Stimulated activated CD4-positive, alpha-beta T cell treated with anti-CD3 and anti-CD28 coated beads, Interleukin-15, amount 100 ng/mL, for 1 hour (primary cell): ENCODE results near the gene KCNQ4.

Source experiments
- DNase-seq, 2 donors: peaks; one replicate each; pipeline ENCODE4 v3.0.0-alpha.2; 2020; ENCODE audit warnings: low read depth in 1 of 2, low spot score in 1 of 2

The KCNQ4 gene

DNA sequence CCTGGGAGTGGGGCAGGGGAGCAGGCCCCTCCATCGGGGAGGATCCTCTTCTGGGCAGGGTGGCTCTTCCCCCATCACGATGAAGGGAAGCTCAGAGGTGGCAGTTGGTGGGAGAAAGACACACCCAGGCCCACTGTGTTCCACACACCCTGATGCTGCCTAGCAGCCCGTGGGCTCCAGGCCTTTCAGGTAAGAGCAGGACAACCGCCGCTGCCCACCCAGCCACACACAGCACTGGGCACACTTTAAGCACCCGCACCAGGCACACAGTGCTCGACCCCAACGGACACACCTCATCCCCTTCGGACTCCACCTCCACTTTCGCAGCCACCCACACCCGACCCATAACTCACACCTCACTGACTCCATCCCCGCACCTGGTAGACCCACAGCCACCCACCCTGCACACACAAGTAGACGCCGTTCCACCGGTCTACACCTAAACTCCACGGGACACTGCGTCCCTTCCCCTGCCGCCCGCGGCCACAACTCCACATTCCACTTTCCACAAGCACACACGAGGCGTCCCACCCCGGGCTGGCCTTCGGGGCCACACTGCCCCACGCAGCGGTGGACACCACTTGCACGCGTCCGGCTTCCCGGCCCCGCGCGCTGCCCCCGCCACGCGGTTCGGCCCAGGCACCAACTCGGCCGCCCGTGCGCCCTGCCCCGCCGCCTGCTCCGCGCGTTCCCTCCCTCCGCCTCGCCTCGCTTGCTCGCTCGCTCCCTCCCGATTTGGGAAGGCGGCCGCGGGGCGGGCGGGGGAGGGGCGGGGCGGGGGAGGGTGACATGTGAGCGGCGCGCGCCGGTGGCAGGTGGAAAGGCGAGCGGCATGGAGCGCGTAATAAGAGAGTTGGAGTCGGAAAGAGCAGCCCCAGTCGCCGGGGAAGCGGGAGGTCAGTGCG, at the start of gene KCNQ4:
TSS of gene KCNQ4 (plus strand) at position 787 of the 905 bp plus-strand sequence. CDS start 307 bp downstream, outside the sequence.
- DNase-seq, result no peak

DNA sequence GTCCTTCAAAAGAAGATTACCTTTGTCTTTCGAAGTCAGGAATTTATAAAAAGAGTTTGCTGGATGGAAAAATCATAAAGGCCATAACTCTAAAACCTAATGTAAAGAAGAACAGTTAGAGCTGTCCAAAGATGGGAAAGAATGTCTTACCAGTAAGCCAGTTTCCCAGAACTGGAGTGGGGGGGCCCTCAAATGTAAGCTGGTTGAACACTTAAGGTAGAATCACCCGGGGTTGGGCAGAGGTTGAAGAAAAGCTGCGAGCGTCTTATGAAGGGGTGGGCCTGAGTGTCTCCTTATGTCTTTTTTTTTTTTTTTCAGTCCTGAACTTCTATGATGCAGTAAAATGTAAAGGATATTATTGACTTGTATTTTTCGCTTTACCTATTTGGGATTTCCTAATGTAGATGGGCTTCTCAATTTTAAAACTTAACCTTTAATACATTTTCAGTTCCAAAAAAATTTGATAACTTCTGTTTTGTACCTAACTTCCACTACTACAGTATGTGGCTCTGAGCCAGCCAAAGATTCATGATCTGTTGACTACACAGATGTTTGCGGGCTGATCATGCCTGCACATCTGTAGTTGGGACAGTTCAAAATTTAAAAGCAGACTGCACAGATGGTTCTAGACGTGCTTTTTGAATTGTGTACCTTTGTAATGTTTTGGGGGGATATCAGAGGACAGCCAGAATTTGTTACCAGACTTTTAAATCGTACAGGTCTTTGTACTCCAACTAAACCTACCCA, 48.5 kb upstream of the KCNQ4 start:
- DNase-seq, result no peak

DNA sequence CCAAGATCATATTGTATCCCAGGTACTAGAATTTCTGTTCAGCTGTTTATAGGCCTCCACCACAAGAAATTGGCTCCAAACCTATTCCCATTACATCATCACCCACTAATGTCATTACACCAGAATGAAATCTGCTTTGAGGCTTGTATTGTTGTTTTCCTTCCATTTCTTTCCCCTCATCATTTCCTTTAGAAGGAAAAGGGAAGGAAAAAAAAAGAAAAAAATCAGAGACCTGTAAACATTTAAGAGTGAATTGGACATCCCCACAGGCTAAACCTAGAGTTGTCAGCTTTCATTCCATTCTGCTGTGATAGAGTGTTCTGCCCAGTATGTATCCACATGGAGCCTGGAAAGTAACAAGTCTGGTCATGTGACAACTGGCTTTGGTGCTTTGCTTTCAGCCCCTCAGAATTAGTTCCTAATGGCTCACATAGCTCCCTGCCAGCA, 47.5 kb upstream of the KCNQ4 start:
- no peak for DNase-seq

DNA sequence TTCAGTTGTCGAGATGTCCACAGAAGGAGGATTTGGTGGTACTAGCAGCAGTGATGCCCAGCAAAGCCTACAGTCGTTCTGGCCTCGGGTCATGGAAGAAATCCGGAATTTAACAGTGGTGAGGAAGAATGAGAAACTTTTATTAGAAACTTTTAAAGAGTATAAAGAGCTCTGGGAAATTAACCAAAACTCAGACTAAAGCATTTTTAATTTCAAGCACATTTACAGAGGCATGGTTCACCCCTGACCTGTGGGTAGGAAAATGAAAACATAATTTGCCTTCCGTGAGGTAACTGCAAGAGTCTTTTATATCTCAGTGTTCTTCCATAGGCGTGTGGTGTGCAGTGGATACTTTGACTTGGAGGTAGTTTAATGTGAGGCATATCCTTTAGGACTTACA, 44.8 kb upstream of the KCNQ4 start:
- DNase-seq, result no peak

DNA sequence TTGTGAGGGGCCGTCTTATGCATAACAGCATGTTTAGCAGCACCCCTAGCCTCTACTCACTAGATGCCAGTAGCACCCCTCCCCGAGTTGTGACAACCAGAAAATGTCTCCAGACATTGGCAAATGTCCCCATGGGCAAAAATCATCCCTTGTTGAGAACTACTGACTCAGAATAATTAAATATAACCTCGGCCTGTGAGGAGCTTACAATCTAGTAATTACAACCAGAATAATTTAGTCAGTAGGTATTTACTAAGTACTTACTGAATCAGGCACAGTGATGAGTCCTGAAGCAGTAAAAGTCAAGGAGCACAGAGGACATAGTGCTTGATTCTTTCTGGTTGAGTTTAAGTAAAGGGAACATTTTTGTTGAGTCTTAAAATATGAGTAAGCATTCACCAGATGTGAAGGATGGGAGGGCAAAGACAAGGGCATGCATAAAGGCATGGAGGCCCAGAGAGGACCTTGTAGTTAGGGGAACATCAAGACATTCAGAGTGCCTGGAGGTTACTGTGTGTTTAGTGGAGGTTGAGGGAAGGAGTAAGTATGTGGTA, 44.1 kb upstream of the KCNQ4 start:
- no peak for DNase-seq

DNA sequence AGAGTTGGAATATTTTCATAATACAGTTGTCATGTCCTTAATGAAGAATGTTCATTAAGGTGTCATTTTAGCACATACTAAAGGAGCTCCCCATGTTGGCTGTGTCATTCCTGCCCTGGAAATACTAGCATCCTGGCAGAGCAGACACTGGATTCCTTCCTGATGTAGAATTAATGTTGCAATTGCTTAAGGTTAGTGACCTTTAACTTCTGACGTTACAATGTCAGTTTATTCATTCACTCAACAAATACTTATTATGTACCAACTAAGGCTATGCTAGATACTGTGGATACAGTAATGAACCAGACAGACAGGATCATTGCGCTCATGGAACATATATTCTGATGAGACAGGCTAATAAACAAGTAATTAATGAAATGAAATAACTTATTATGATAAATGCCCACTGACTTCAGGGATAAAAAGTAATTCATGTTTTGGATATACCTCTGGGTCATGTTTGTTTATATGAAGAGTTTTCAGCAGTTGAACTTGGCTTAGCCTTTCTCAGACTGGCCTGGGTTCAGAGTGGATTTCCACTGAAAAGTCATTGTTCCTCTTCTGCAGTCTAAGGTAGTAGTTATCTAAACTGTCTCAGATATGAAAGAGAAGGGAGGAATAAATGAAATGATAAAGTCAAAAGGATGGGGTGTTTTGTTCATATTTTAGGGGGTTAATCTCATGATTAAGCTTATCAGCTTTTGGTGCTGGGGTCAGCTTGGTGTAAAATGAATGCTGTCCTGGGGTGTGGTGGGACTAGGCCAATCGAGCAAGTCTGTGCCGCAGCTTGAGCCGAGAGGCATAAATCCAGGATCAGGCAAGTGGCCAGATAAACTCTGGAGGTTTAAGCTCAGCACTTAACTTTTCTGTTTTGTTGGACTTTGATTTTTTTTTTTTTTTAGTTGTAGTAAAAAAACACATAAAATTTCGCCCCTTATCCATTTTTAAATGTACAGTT, 43.3 kb upstream of the KCNQ4 start:
- no peak for DNase-seq

DNA sequence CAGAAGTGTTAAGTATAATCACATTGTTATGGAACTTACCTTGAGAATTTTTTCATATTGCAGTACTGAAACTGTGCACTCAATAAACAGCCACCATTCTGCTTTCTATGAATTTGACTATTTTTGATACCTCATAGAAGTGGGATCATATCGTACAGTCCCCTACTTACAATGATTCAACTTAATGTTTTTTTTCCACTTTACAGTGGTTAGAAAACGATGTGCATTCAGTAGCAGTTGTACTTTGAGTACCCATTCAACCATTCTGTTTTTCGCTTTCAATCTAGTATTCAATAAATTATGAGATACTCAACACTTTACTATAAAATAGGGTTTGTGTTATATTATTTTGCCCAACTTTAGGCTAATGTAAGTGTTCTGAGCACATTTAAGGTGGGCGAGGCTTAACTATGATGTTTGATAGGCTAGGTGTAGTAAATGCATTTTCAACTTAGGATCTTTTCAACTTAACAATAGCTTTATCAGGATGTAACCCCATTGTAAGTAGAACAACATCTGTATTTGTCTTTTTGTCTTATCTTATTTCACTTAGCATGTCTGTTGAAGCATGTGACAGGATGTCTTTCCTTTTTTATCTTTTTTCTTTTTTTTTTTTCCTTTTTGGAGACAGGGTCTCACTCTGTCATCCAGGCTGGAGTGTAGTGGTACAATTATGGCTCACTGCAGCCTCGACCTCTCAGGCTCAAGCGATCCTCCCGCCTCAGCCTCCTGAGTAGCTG, 42.4 kb upstream of the KCNQ4 start:
- DNase-seq, result no peak

DNA sequence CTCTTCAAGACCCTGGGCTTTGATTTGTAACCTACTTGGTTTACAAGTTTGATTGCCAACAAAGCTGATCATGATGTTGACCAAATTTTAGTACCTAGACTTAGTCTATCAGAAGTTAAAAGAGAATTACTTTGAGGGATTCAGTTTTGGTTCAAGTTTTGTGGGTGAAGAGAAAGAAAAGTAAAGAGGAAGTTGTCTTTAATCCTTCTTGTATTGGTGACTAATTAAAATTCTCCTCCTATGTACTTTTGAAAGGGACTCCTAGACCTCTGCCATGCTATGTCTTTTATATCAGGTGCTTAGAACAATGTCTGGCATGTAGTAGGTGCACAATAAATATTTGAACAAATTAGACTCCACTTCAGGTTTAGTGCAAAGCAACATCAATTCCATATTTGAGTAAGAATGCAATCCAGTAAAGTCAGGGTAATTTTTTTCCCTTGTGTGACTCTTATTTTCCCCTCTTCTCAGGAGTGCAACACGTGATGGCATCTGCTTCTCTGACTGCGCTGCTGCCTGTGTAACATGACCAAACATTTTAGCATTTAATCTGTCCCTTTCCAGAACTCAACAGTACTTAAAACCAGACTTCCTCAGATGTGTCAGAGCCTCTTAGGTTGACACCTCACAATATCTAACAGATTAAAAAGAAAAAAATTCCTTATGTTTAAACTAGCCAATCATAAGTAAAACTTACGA, 41.1 kb upstream of the KCNQ4 start:
- no peak for DNase-seq

DNA sequence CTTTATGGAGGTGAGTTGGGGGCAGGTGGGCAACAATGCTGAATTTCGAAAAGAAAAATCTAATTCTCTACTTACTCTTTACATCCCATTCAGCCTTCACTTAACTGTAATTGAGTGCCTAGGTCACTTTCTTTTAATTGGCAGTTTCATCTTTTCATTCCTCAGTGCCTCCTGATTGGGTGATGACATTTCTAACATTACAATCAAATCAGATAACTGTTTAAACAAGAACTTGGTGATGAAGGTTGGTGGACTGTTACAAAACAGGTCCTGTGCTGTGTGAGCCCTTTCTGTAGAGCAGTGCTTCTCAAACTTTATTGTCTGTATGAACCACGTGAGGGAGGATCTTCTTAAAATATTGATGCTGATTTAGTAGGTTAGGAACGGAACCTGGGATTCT, 40.1 kb upstream of the KCNQ4 start:
- DNase-seq, result no peak

DNA sequence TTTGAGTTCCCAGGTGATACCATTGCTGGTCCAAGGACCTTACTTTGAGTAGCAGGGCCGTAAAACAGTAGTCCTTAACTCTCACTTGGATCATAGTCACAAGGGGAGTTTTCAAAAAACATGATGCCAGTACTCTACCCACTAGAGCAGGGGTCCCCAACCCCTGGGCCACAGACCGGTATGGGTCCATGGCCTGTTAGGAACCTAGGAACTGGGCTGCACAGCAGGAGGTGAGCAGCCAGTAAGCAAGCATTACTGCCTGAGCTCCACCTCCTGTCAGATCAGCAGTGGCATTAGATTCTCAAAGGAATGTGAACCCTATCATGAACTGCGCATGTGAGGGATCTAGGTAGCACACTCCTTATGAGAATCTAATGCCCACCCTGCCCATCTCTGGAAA, 39.7 kb upstream of the KCNQ4 start:
- DNase-seq, result no peak

DNA sequence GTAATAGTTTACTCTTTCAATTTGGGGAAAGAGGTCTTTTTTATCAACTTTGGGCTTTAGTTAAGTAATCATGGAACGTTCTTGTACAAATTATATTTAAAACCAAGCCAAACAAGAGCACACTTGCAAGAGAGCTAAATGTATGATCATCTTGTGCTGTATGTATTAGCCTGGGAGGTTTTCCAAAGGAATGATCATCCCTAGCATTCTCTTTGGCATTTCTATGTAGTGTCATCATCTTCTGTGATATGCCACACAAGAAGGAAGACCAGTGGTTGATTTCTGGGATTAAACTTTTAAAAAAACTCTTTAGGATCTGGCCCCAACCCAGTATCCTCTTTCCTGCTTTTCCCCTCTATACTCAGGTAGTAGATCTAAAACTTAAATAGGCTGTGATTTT, 38.4 kb upstream of the KCNQ4 start:
- DNase-seq, result no peak

DNA sequence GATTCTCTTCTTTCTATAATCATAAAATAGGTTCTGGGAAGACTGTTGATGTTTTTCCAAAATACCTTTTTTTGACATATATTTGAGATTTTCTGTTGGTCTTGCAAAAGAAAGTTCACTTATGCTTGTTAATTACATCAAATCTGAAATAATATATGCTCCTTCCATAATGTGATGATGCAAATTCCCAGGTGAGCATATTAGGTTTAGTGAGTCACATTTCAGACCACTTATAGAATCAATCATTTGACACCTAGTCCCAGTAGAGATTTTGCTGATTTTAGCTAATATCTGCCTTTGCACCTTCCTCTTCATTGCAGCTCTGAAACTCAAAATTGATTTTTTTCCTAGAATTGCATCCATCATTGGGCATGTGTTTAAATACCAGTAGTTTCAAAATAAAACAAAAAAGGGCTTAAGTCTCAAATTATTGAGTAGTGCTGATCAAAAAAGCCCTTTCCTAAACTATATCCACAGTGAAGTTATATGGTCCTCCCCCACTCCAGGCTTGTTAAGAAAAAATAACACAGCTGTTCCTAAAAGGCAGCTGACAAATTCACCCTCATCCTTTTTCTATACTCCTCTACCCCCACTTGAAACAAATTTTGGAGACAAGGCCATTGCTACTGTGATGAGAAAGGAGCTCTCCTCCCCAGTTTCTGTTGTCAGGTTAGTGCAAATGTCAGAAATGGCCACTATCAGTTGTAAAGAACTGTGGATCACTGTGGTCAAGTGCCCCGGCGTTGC, 37.1 kb upstream of the KCNQ4 start:
- DNase-seq, result no peak

DNA sequence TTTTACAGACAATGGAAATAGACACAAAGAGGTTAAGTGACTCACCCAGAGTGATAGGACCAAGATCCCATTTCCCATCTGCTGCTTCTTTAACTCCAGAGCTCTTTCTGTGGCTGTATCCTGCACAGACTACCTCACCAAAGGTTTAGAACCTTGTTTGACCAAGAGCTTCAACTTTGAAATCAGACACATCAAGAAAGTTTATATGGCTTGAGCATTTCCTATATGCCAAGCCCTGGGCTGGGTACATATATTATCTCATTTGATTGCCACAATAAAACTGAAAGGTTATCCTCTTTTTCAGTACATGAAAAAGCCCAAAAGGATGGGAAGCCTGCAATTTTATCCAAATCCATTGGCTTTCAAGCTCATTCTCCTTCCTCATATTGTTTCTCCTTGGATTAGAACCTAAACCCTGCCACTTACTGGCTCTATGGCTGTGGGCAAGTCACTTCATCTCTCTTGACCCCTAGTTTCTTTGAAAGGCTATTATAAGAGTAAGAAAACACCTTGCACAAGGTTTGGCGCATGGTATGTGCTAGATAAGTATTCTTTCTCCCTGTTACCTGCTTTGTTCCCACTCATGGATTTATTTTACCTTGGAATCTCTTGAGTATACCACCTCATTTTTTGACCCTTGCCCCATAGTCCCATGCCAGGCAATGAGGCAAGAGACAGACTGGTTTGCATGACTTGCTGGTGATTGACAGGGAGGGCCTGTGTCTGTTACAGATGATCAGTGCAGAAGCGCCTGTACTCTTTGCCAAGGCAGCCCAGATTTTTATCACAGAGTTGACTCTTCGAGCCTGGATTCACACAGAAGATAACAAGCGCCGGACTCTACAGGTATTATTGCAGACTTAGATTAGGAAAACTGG, 34.5 kb upstream of the KCNQ4 start:
- DNase-seq, result no peak

DNA sequence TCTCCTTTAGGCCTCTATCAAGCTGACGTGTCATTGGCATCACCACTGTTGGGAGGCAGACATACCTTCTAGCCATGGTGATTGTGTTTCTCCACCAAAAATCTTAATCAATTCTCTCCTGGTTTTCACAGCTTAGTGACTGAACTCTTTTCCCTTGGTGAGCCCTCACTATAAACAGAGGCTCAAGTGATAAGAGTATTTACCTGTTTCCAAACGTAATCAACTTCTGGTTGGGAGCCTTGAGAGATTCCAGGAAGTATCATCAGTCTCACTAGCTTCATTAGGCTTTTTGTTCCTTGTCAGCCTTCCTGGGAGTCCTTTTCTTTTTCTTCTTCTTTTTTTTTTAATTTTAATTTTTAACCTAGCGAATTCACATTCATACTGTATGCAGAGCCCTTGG, 33.8 kb upstream of the KCNQ4 start:
- no peak for DNase-seq

DNA sequence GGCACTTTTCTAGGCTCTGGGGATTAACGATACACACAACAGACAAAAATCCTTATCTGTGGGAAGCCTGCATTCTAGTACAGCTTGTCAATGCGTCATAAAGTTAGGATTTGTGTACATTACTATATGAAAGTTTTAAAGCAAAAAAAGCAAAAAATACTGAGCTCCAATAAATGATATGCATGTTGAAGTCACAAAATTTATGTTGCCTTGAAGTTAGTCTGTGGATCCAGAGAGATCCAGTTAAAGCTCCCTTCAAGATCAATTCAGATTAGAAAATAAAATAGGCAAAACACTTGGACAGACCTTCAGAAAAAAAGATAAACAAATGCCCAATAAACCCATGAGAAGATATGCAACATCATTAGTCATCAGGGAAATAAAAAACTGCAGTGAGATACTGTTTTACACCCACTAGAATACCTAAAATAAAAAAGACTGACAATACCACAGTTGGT, 33.1 kb upstream of the KCNQ4 start:
- no peak for DNase-seq

DNA sequence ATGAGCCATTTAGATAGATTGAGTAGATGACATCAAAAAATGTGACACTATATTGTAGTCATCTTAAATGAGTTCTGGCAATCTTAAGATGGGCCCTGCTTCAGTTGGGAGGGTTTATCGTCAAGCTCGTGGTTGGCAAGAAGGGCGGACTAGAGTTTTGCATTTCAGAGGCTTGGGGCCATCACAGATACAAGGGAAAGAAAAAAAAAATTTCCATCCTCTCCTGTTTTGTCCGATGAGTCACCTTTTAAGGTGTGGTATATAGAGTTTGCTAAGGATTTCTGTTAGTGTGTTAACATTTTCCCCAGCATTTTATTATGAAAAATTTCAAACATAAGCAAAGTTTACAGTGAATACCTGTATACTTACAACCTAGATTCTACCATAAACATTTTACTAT, 31.8 kb upstream of the KCNQ4 start:
- DNase-seq, result no peak

DNA sequence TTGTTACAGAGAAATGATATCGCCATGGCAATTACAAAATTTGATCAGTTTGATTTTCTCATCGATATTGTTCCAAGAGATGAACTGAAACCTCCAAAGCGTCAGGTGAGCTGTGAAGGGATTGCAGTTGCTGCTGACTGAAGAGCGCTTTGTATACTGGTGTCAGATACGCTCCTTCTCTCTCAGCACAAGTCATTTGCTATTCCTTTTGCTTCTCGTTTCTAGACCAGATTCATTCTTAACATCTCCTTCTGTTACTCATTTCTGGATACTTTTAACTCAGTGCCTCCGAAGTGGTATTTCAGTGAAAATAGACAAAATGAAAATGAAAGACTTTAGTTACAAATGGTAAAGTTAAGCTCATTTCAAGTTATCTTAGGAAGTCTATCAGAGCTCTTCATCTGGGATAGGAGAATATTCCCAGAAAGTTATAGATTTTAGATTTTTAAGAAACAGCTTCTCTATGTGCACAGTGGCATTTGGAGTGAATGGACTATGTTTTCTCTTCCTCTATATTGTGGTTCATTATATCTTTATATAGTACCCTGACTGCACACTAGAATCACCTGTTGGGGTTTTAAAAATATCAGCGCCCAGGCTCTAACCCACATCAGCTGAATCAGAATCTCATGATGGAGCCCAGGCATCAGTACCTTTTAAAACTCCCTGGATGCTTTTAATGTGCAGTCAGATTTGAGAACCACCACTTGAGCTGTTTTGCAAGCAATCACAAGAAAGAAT, 30.3 kb upstream of the KCNQ4 start:
- DNase-seq, result no peak
